SK-N-SH (cell line): ENCODE measurements around the gene ATP6V0C. TPM values are rescaled to one million over a fixed set of nuclear protein-coding genes. Genes with fewer than 3 reads are reported as not detected.

Experiments
- CTCF ChIA-PET: fragments of 300-600, 350-600 bp; formaldehyde crosslinking; extraction: SDS; loops from one replicate; lab custom pipeline; 2021; lab: Yijun Ruan, JAX
- POLR2A ChIA-PET: fragments of 350-600 bp; sonication (Branson Sonifier 250); formaldehyde crosslinking; extraction: SDS; loops from one replicate; lab custom pipeline; 2020; ENCODE audit warnings: antibody characterized with exemption, inconsistent platforms; lab: Yijun Ruan, JAX
- DNase-seq: peaks from one replicate; pipeline ENCODE4 v3.0.0; 2012
- H2AFZ ChIP-seq: fragments of 200-600 bp; sonication (generic); 2 replicates; pipeline ENCODE4 v1.8.1; 2016; ENCODE audit warnings: antibody characterized with exemption, mild to moderate bottlenecking, low read depth
- H3F3A ChIP-seq: fragments of 200-600 bp; sonication (generic); replicated peaks from 2 replicates; pipeline ENCODE3; 2016; ENCODE audit warnings: antibody characterized with exemption, mild to moderate bottlenecking; ENCODE audit not compliant: insufficient read depth
- H3K27ac ChIP-seq, 2 experiments: fragments of 200-500 bp in 1 of 2; fragments of 200-600 bp in 1 of 2; sonication (Bioruptor generic) in 1 of 2; sonication (generic), shearing (Covaris generic) in 1 of 2; 2 replicates each; pipeline versions ENCODE4 v1.5.1 to v1.6.1; 2014 to 2016; ENCODE audit warnings: low read depth in 2 of 2, inconsistent platforms in 1 of 2, low read length in 1 of 2, mild to moderate bottlenecking in 1 of 2, mixed read lengths in 1 of 2
- H3K27me3 ChIP-seq: fragments of 200-600 bp; sonication (generic), shearing (Covaris generic); 2 replicates; pipeline ENCODE4 v1.6.1; 2016; ENCODE audit warnings: mixed run types; ENCODE audit not compliant: insufficient read depth
- H3K36me3 ChIP-seq, 2 experiments: fragments of 200-500 bp in 1 of 2; fragments of 200-600 bp in 1 of 2; sonication (Bioruptor generic) in 1 of 2; sonication (generic) in 1 of 2; replicated peaks in 1 of 2; 2 replicates each; pipeline versions ENCODE3 to v1.5.1; 2014 to 2016; ENCODE audit warnings: low read length in 1 of 2, mild to moderate bottlenecking in 1 of 2; ENCODE audit not compliant: insufficient read depth in 2 of 2, control insufficient read depth in 1 of 2
- H3K4me1 ChIP-seq, 2 experiments: fragments of 200-500 bp in 1 of 2; fragments of 200-600 bp in 1 of 2; sonication (Bioruptor generic) in 1 of 2; sonication (generic), shearing (Covaris generic) in 1 of 2; 2 replicates each; pipeline versions ENCODE4 v1.5.1 to v1.6.1; 2014 to 2016; ENCODE audit warnings: low read depth in 1 of 2, low read length in 1 of 2, mixed run types in 1 of 2; ENCODE audit not compliant: insufficient read depth in 2 of 2, control insufficient read depth in 1 of 2
- H3K4me2 ChIP-seq: fragments of 200-600 bp; sonication (generic), shearing (Covaris generic); 2 replicates; pipeline ENCODE4 v1.6.1; 2017; ENCODE audit warnings: mixed run types
- H3K4me3 ChIP-seq, 2 experiments: fragments of 200-500 bp in 1 of 2; fragments of 200-600 bp in 1 of 2; sonication (Bioruptor generic) in 1 of 2; sonication (generic), shearing (Covaris generic) in 1 of 2; 2 replicates each; pipeline versions ENCODE4 v1.5.1 to v1.8.1; 2014 to 2016; ENCODE audit warnings: low read depth in 2 of 2, inconsistent platforms in 1 of 2, low read length in 1 of 2, mild to moderate bottlenecking in 1 of 2, mixed read lengths in 1 of 2, moderate library complexity in 1 of 2
- H3K79me2 ChIP-seq: fragments of 200-600 bp; sonication (generic); 2 replicates; pipeline ENCODE4 v1.8.1; 2017; ENCODE audit warnings: mild to moderate bottlenecking; ENCODE audit not compliant: insufficient read depth
- H3K9ac ChIP-seq: fragments of 200-600 bp; sonication (generic); 2 replicates; pipeline ENCODE4 v1.6.1; 2017; ENCODE audit warnings: mixed run types
- H3K9me2 ChIP-seq: fragments of 200-600 bp; sonication (generic); 2 replicates; pipeline ENCODE4 v1.6.1; 2017; ENCODE audit warnings: mixed run types
- H3K9me3 ChIP-seq: fragments of 200-600 bp; sonication (generic); 2 replicates; pipeline ENCODE4 v1.6.1; 2017; ENCODE audit warnings: mixed run types, mild to moderate bottlenecking, moderate library complexity
- H4K20me1 ChIP-seq: fragments of 200-600 bp; sonication (generic); 2 replicates; pipeline ENCODE4 v1.6.1; 2017; ENCODE audit warnings: mild to moderate bottlenecking, mixed run types; ENCODE audit not compliant: insufficient read depth
- ELF1 ChIP-seq: IDR thresholded peaks from 2 replicates; pipeline ENCODE4 v1.4.0; 2012
- EP300 ChIP-seq, 2 experiments: IDR thresholded peaks; 2 replicates each; pipeline versions ENCODE4 v1.4.0 to v1.6.1; 2012; ENCODE audit warnings: borderline replicate concordance in 1 of 2, low read depth in 1 of 2, low read length in 1 of 2
- EZH2phosphoT487 ChIP-seq: fragments of 200-600 bp; sonication (generic); IDR thresholded peaks from 2 replicates; pipeline ENCODE4 v1.6.1; 2017; ENCODE audit warnings: low read depth, mixed run types, mild to moderate bottlenecking, antibody characterized with exemption, moderate library complexity, borderline replicate concordance
- FOSL2 ChIP-seq: IDR thresholded peaks from 2 replicates; pipeline ENCODE4 v1.4.0; 2012; ENCODE audit warnings: low read depth, mild to moderate bottlenecking, moderate library complexity, borderline replicate concordance
- FOXM1 ChIP-seq: IDR thresholded peaks from 2 replicates; pipeline ENCODE4 v1.4.0; 2012; ENCODE audit warnings: low read depth, mild to moderate bottlenecking
- GABPA ChIP-seq: IDR thresholded peaks from 2 replicates; pipeline ENCODE4 v1.4.0; 2012; ENCODE audit warnings: low read depth, mild to moderate bottlenecking
- JUND ChIP-seq: IDR thresholded peaks from 2 replicates; pipeline ENCODE4 v1.4.0; 2012
- MEF2A ChIP-seq: IDR thresholded peaks from 2 replicates; pipeline ENCODE4 v1.4.0; 2012; ENCODE audit warnings: low read depth, borderline replicate concordance
- MXI1 ChIP-seq: IDR thresholded peaks from 2 replicates; pipeline ENCODE4 v1.6.1; 2012; ENCODE audit warnings: mild to moderate bottlenecking, low read depth, low read length, improper control_type of control experiment
- NFIC ChIP-seq: IDR thresholded peaks from 2 replicates; pipeline ENCODE4 v1.4.0; 2012; ENCODE audit warnings: borderline replicate concordance
- RAD21 ChIP-seq: IDR thresholded peaks from 2 replicates; pipeline ENCODE4 v1.6.1; 2012; ENCODE audit warnings: mild to moderate bottlenecking, low read length
- RCOR1 ChIP-seq: fragments of 150-350 bp; IDR thresholded peaks from 2 replicates; pipeline ENCODE4 v1.6.1; 2017; ENCODE audit warnings: antibody characterized with exemption, low read length
- REST ChIP-seq: IDR thresholded peaks from 2 replicates; pipeline ENCODE4 v1.6.1; 2012; ENCODE audit warnings: mild to moderate bottlenecking, low read depth, low read length, moderate library complexity
- RXRA ChIP-seq: IDR thresholded peaks from 2 replicates; pipeline ENCODE4 v1.4.0; 2012; ENCODE audit warnings: low read depth, mild to moderate bottlenecking, borderline replicate concordance
- TAF1 ChIP-seq: IDR thresholded peaks from 2 replicates; pipeline ENCODE4 v1.6.1; 2012; ENCODE audit warnings: low read depth, mild to moderate bottlenecking, low read length, moderate library complexity, borderline replicate concordance
- TEAD4 ChIP-seq: IDR thresholded peaks from 2 replicates; pipeline ENCODE4 v1.4.0; 2012; ENCODE audit warnings: mild to moderate bottlenecking, borderline replicate concordance; ENCODE audit not compliant: insufficient read depth
- WGBS: methylation state at CpG from one replicate; pipeline ENCODE4 v1.1.6; 2017; ENCODE audit warnings: low lambda C conversion rate; 5-methylcytosine and 5-hydroxymethylcytosine counted together
- polyA plus RNA-seq, 3 experiments: library from polyadenylated mRNA; depleted of rRNA; stranded (reverse); fragments of >200 nt; gene quantifications; 2 replicates each; pipeline ENCODE4 v1.2.3, GENCODE V29; 2012
- TF ChIP-seq, protein P1 (sequence below): fragments of 150-350 bp; IDR thresholded peaks from 2 replicates; pipeline ENCODE4 v1.6.1; 2016; ENCODE audit warnings: mild to moderate bottlenecking, low read depth, low read length
- TF ChIP-seq, protein P2 (sequence below): IDR thresholded peaks from 2 replicates; pipeline ENCODE4 v1.4.0; 2012; ENCODE audit warnings: low read depth, borderline replicate concordance

The ATP6V0C gene
- polyA plus RNA-seq, 1 of the 3 experiments (the other 2 are of a cell fraction) = 80.1 TPM

- H3K4me2 ChIP-seq = no peak overlapping the region
- TF ChIP-seq FOXM1 = no peak
- TF ChIP-seq FOSL2 = no peak
- TF ChIP-seq GABPA = no peak
- no peak for TF ChIP-seq EP300 (IDR thresholded peaks at IDR 0.05; ENCODE audit: borderline replicate concordance in 1 of 2, low read depth in 1 of 2, low read length in 1 of 2)
- TF ChIP-seq RXRA = no peak
- TF ChIP-seq MXI1 = no peak
- TF ChIP-seq REST = no peak
- no peak for TF ChIP-seq RAD21
- TF ChIP-seq NFIC = no peak
- TF ChIP-seq, protein P1, sequence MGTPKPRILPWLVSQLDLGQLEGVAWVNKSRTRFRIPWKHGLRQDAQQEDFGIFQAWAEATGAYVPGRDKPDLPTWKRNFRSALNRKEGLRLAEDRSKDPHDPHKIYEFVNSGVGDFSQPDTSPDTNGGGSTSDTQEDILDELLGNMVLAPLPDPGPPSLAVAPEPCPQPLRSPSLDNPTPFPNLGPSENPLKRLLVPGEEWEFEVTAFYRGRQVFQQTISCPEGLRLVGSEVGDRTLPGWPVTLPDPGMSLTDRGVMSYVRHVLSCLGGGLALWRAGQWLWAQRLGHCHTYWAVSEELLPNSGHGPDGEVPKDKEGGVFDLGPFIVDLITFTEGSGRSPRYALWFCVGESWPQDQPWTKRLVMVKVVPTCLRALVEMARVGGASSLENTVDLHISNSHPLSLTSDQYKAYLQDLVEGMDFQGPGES = no peak
- TF ChIP-seq, all 33 proteins: peak for 0
- Histone ChIP-seq H4K20me1 (0 out of 2 replicates have a peak, but pooled peaks cover 4% of the 10 kb centered on the region), H3K9me3 (no peaks in the 10 kb centered on the region), H3K27ac (no peak overlapping the region; a peak in 1 of 4 replicates), H3K4me3 (no peak overlapping the region), H3F3A (peaks cover 2% of the 10 kb centered on the region), H3K27me3 (no peaks in the 10 kb centered on the region), H3K4me1 (peaks cover 0 to 27% of the 10 kb centered on the region in 2 experiments; a peak in 1 of 4 replicates), H3K9me2 (no peaks in the 10 kb centered on the region), H3K9ac (no peak overlapping the region), H3K79me2 (no peaks in the 10 kb centered on the region), H3K36me3 (peaks cover 0 to 16% of the 10 kb centered on the region in 2 experiments), H2AFZ (no peak overlapping the region)
- no peak for DNase-seq
- WGBS = 89% methylated on average over 3 of the region's 15 CpGs
- ChIA-PET CTCF (interaction anchor here (0.9 to 4.3 kb wide), 6 partner anchors 12 to 78 kb away, joined by 3 to 95 read pairs (median 5); partner anchors contain the start of genes NTN3, TBC1D24 and TEDC2), POLR2A (interaction anchor here (0.6 kb wide), 1 partner anchor 503 kb away, joined by 3 read pairs; no protein-coding TSS in a partner anchor)
These were observed 15.1 kb upstream of the ATP6V0C start for GRCh38 chr16:2498531-2499253.

DNA sequence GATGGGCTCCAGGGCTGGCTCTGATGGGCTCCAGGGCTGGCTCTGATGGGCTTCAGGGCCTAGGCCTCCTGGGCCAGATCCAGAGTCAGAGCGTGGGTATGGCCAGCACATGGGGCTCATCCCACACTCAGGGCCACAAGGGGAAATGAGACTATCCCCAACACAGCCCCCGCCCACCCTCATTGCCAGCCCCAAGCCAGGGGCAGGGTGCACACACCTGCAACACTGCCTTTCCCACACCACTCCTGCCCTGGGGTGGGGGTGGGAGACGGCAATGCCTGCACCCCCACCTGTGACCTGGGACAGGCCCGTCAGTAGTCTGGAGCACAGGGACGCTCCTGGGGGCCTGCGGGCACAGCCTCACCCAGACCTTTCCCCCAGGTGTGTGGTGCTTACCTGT is 14.3 kb upstream of the ATP6V0C start:
- ChIA-PET CTCF (interaction anchor here (1.0 to 4.3 kb wide), 7 partner anchors 13 to 76 kb away, joined by 3 to 95 read pairs (median 5); partner anchors contain the start of genes CCNF, NTN3, TBC1D24 and TEDC2), POLR2A (no interaction called here)
- no peak overlapping the region for H3K9ac ChIP-seq
- H2AFZ ChIP-seq = no peak overlapping the region
- H3K4me1 ChIP-seq = peaks cover 0 to 27% of the 10 kb centered on the region in 2 experiments; a peak in 1 of 4 replicates
- H3K79me2 ChIP-seq = no peaks in the 10 kb centered on the region
- no peaks in the 10 kb centered on the region for H3K9me2 ChIP-seq
- TF ChIP-seq TAF1 (no peak), JUND (no peak), NFIC (no peak), EZH2phosphoT487 (no peak), ELF1 (no peak), RCOR1 (no peak), TEAD4 (no peak), MEF2A (no peak)
- TF ChIP-seq, protein P2, sequence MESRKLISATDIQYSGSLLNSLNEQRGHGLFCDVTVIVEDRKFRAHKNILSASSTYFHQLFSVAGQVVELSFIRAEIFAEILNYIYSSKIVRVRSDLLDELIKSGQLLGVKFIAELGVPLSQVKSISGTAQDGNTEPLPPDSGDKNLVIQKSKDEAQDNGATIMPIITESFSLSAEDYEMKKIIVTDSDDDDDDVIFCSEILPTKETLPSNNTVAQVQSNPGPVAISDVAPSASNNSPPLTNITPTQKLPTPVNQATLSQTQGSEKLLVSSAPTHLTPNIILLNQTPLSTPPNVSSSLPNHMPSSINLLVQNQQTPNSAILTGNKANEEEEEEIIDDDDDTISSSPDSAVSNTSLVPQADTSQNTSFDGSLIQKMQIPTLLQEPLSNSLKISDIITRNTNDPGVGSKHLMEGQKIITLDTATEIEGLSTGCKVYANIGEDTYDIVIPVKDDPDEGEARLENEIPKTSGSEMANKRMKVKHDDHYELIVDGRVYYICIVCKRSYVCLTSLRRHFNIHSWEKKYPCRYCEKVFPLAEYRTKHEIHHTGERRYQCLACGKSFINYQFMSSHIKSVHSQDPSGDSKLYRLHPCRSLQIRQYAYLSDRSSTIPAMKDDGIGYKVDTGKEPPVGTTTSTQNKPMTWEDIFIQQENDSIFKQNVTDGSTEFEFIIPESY = no peak
- TF ChIP-seq, protein P1 = no peak
- H3K4me3 ChIP-seq = no peak overlapping the region
- no peak for DNase-seq
- 87% methylated on average over 4 of the region's 6 CpGs for WGBS
- H3K36me3 ChIP-seq = peaks cover 0 to 16% of the 10 kb centered on the region in 2 experiments
- H3K9me3 ChIP-seq = no peaks in the 10 kb centered on the region
- H4K20me1 ChIP-seq = 0 out of 2 replicates have a peak, but pooled peaks cover 4% of the 10 kb centered on the region
- no peak overlapping the region for H3K27ac ChIP-seq
- peaks cover 4% of the 10 kb centered on the region for H3F3A ChIP-seq
- H3K27me3 ChIP-seq = no peaks in the 10 kb centered on the region
- no peak overlapping the region for H3K4me2 ChIP-seq
